ENCODE results near the gene ERGIC1.

Gene ERGIC1

DNA sequence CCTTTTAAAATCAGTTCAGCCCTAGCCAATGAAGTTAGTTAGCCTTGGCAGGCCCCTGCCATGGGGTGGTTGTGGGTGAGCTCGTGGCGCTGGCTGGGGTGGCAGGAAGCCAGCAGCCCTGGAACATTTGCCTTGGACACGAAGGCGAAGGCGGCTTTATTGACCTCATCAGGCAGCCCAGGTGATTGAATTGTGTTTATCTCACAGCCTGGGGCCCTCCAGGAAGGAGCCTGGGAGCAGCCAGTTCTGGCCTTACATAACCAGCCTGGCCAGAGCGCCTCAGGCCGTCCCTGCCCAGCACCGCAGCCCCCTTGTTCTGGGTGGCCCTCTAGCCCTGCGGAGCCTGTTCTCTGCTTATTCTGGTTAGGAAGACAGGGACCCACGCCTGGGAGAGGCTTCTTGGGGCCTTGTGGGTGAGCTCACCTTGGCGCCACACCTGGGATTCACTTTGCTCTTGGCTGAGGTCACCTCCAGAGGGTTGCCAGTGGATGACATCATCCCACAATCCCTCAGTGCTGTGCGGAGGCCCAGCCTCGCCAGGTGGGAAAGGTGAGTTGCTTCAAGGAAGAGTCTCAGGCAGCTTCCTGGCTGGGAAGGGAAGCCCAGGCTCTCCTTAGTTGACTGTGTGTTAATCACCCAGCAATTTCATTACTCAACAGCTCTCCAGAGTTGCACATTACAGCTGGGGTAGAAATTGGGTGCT lies 70.7 kb downstream of the ERGIC1 start:
- TF ChIP-seq, protein P1, sequence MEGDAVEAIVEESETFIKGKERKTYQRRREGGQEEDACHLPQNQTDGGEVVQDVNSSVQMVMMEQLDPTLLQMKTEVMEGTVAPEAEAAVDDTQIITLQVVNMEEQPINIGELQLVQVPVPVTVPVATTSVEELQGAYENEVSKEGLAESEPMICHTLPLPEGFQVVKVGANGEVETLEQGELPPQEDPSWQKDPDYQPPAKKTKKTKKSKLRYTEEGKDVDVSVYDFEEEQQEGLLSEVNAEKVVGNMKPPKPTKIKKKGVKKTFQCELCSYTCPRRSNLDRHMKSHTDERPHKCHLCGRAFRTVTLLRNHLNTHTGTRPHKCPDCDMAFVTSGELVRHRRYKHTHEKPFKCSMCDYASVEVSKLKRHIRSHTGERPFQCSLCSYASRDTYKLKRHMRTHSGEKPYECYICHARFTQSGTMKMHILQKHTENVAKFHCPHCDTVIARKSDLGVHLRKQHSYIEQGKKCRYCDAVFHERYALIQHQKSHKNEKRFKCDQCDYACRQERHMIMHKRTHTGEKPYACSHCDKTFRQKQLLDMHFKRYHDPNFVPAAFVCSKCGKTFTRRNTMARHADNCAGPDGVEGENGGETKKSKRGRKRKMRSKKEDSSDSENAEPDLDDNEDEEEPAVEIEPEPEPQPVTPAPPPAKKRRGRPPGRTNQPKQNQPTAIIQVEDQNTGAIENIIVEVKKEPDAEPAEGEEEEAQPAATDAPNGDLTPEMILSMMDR (IDR thresholded peaks at IDR 0.05; ENCODE audit: low read depth, low read length, missing control alignments): no peak
- no peak for DNase-seq
- Histone ChIP-seq H3K27ac (peak overlapping the region; percentile 99), H3K4me3 (ENCODE audit: low read depth, low read length) (no peak overlapping the region), H3K27me3 (replicated peaks) (no peaks in the 10 kb centered on the region), H3K36me3 (replicated peaks) (peaks cover 19% of the 10 kb centered on the region)
- in situ Hi-C loops (cut with HindIII; ENCODE audit: low pct_ligation_motif_present, low sequenced_read_pairs): no loop called here

DNA sequence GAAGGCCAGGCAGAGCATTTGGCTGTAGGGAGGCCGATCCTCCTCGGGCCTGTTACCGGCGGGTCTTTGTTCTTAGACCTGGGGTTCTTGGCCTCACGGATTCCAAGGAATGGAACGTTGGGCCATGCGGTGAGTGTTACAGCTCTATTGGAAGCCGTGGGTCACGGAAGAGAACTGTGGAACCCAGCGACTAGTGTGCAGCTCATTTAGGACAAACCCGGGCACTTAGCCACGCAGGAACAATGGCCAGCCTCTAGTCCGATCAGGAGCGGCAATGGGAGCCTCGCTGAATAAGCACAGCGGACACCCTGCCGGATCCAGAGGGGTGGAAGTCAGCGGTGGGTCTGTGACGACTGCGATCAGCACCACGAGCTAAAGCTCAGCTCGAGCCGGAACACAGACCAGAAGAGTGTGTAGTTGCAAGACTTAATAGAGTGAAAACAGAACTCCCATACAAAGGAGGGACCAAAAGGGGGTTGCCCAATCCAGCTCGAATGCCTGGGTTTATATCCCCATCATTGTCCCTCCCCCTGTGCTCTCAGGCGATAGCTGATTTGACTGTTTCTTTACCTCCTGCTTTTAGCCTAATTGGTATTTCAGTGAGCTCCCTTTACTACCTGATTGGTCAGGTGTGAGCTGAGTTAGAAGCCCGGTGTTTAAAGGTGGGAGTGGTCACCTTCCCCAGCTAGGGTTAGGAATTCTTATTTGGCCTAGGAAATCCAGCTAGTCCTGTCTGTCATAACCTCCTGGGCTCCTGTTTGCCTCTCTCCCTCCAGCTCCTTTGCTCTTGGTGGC lies 71.5 kb downstream of the ERGIC1 start:
- TF ChIP-seq, protein P1 (IDR thresholded peaks at IDR 0.05; ENCODE audit: low read depth, low read length, missing control alignments): no peak
- no peak for DNase-seq
- H3K27ac ChIP-seq: peak overlapping the region; percentile 99

DNA sequence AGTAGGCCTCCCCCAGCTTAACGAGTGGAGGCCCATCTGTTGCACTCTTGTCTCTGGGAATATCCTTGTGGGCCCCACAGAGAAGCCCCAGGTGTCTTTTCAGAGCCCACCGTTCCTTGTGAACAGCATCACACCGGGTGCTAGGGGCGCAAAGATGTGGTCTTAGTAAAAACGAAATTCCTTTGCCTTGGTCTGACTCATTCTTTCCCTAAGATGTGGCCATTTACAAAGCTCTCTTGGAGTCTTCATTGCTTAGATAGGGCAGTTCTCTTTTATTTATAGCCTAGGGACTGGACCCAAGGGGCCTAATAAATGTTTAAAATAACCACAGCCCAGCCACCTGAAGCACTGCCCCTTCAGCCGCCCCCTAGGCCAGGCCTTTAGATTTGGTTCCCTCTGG lies 72.4 kb downstream of the ERGIC1 start:
- TF ChIP-seq, protein P1 (IDR thresholded peaks at IDR 0.05; ENCODE audit: low read depth, low read length, missing control alignments): no peak
- Histone ChIP-seq H3K4me3 (ENCODE audit: low read depth, low read length) (no peak overlapping the region), H3K27me3 (replicated peaks) (no peaks in the 10 kb centered on the region), H3K36me3 (replicated peaks) (peaks cover 10% of the 10 kb centered on the region), H3K27ac (peak overlapping the region; percentile 99)
- in situ Hi-C loops (cut with HindIII; ENCODE audit: low pct_ligation_motif_present, low sequenced_read_pairs): no loop called here
- no peak for DNase-seq

More for the DNA sequence above, 71.5 kb downstream of the ERGIC1 start:
- in situ Hi-C loops (cut with HindIII; ENCODE audit: low pct_ligation_motif_present, low sequenced_read_pairs): no loop called here
- H3K4me3 ChIP-seq (ENCODE audit: low read depth, low read length): no peak overlapping the region
- H3K36me3 ChIP-seq (replicated peaks): peaks cover 12% of the 10 kb centered on the region
- H3K27me3 ChIP-seq (replicated peaks): no peaks in the 10 kb centered on the region

DNA sequence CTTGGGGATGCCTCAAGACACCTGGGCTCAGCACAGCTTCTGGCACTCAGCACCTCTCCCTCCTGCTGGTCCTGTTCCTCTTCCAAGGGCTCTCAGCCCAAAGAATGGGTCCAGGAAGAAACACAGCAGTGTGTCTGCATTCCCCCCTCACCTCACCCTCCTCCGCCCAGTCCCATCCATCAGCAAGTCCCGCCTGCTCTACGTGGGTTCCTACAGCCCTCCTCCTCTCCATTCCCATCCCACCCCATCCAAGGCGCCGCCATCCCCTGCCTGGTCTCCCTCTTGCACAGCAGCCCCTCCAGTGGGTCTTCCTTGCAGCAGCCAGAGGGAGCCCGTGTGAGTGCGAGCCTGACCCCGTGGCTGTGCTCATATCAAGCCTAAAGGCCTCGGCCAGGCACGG lies 72.8 kb downstream of the ERGIC1 start:
- TF ChIP-seq, protein P1 (IDR thresholded peaks at IDR 0.05; ENCODE audit: low read depth, low read length, missing control alignments): no peak
- in situ Hi-C loops (cut with HindIII; ENCODE audit: low pct_ligation_motif_present, low sequenced_read_pairs): no loop called here
- H3K27me3 ChIP-seq (replicated peaks): no peaks in the 10 kb centered on the region
- DNase-seq: no peak
- no peak overlapping the region for H3K4me3 ChIP-seq (ENCODE audit: low read depth, low read length)
- H3K27ac ChIP-seq: peak overlapping the region; percentile 99
- peaks cover 5% of the 10 kb centered on the region for H3K36me3 ChIP-seq (replicated peaks)

DNA sequence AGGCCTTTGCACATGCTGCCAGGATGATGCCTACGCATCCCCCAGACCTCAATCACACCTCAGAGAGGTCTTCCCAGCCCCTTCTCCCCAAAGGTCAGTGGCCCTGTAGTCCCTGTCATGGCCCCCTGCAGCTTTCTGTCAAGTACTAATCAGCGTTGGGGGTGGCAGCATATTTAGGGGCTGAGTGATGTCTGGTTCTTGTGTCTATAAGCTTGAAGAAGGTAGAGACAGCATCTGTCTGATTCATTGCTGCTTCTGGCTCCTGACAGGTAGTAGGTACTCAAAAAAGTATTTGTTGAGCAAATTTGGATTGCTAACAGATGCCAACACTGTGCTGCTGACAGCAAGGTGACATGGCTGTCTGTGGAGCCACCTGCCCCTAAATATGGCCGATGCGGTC lies 73.6 kb downstream of the ERGIC1 start:
- in situ Hi-C loops (cut with HindIII; ENCODE audit: low pct_ligation_motif_present, low sequenced_read_pairs): no loop called here
- Histone ChIP-seq H3K27me3 (replicated peaks) (no peaks in the 10 kb centered on the region), H3K4me3 (ENCODE audit: low read depth, low read length) (no peak overlapping the region), H3K36me3 (replicated peaks) (no peaks in the 10 kb centered on the region), H3K27ac (no peak overlapping the region)
- TF ChIP-seq, protein P1 (IDR thresholded peaks at IDR 0.05; ENCODE audit: low read depth, low read length, missing control alignments): no peak
- DNase-seq: no peak

Measured in brain microvascular endothelial cell (primary cell).